Suppressor macrophage treated with lipopolysaccharide for 4 hours (primary cell): ENCODE data around the gene KLHL34.

Experiments used
- DNase-seq: peaks from one replicate; pipeline ENCODE4 v3.0.0-alpha.2; 2020

The KLHL34 gene

DNA sequence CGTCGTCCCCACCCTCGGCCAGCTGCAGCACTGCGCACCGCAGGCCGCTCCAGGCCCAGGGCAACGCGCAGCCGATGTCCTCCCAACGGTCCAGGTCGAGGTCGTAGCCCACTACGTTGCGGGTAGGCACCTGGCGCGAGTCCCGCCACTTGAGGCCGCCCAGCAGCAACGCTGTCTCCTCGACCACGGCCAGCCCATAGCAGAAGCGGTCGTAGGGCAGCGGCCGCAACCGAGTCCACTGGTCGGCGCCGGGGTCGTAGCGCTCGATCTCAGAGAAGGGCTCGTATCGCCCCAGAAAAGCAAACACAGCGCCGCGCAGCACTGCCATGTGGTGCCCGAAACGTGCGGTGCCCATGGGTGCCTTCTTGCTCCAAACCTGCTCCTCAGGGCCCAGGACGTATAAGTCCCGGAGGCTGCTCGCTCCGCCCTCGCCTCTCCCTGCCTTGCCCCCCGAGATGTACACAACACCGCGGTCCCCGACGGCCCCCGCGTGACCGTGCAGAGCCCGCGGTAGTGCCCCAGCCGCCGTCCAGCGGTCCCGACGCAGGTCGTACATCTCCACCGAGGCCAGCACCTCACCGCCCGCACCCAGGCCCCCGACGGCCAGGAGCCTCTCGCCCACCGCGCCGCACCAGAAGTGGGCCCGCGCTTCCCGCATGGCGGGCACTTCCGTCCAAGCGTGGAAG lies 2.1 kb downstream of the KLHL34 start:
- no peak for DNase-seq

DNA sequence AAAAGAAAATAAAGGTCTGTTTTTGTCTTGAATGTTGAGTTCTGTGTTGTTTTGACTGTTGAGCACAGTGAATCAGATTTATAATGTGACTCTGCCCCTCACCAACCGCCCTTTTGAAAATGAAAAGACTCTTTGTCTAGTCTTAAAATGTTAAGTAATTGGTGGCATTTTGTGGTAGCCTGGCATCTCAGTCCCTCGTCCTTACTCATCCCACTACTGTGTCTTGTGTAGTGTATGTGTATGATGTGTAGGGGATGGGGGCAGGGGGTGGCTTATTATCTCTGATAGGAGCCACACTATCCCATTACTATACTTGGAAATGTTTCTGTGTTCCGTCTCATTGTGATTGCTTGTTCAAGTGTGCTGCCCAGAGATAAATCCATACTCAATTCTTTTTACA lies 12.2 kb downstream of the KLHL34 start:
- DNase-seq = no peak

GRCh38 chrX:21645431-21645830 lies 12.7 kb downstream of the KLHL34 start:
- DNase-seq = no peak

DNA sequence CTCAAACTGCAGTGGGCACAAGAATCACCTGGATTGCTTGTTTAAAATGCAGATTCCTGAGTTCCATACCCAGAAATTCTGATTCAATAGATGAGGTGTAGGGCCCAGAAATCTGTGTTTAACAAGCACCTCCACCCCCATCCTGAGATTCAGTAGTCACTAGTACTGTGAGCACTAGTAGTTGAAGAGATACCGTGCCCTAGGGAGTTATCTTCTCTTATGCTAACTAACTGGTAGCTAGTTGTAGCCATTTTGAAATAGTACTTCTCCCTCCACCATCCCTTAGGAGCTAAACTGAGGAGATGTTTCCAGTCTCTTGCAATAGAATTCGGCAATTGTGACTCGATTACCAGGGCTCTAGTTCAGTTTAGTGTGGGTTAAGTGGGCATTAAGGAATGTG lies 18.4 kb downstream of the KLHL34 start:
- no peak for DNase-seq

DNA sequence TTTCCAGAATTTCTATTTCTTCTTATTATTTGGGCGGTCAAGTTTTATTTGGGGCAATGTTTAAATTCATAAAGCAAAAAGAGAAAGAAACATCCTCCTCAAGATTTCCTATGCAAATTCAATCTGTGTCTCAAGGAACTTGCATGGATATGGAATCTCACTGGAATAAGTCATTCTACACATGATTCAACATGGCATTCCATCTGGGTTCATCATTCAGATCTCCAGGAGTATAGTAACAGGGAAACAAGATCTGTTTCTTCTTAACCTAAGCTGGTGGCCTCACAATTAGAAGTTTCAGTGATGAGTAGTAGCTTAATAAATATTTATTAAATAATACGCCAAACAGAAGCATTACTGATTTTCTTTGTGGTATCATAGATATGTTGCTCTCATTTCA lies 19.8 kb downstream of the KLHL34 start:
- DNase-seq = no peak

DNA sequence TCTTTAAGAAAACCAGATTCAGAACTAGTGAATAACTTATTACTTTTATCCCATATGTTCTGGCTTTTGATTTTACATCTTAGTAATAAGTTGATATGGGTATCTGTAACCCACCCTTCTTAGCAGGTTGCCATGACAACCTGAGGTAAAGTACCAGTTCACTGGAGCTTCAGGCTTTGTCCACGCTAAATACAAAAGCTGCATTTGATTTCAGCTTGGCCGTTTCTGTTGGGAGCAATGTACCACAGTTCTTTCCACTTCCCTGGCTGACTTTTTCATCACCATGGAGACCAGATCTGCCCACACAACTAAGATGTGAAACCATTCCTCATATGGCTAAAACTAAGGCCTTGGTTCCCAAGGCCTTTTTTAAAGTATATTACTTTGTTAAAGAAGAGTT lies 26.1 kb downstream of the KLHL34 start:
- no peak for DNase-seq

DNA sequence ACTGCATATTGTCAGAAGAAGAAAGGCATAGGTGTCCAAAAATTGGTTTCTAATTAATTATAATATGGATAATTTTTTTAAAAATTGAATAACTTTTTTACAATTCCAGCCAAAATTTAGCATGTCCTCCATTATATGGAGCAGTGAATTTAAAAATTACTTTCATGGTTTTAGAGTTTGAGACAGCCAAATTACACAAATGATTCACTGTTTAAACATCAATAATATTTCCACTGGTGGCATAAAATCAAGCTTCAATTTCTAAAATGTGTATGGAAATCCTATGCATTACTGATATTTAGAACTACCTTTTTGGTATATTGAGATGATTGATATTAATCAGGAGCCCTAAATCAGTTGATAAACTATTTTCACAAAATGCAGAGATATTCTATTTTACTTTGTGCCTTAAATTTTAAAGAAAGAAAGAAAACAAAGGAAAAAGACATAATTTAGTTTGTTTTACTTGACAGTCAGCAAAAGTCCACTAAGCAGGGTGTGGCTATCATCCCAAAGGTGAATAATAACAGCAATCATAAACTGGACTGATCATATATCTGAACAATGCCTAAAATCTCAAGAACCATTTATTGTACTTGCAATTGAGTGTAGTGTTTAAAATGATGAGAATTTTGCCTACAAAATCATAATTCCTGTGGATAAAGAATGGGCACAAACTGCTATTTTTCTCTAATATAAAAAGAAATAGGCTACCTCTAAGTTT lies 34.2 kb downstream of the KLHL34 start:
- DNase-seq = no peak

- DNase-seq = no peak
Observed at GRCh38 chrX:21620234-21620633, 37.9 kb downstream of the KLHL34 start.

DNA sequence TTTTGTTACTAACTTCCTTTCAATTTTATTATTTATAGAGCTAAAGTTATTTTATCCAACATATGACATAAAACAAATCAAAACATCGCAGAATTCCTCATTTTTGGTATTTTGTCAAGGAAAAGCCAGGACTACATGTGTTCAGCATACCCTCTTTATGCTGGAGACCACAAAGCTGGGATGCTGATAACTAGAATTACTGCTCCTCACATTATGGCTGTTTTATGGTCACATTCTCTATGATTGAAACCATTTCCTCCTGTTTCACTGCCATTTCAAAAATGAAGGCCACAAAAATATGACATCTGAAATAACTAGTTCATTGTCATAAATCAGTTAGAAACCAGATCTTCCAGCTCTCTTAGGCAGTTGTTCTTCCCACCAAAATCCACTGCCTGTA lies 41.7 kb downstream of the KLHL34 start:
- DNase-seq = no peak

DNA sequence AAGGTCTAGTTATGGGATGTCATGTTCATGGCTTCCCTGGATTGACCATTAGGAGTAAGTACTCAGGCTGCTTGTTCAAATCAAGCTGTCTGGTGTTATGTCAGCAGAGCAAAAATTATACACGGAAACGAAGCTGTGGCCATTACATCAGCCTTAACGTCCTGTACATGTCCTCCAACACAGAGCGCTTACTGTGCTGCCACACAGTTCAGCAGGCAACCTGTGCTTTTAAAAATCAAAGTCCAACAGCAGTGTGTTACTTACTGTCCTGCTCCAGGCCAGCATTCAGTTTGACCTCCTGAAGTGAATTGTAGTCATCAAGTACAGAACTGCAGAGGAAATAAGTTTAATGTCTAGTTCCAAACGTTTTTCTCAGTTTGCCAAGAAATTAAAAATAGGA lies 46.0 kb downstream of the KLHL34 start:
- DNase-seq = no peak

- DNase-seq = no peak
Observed at GRCh38 chrX:21610168-21610567, 48.0 kb downstream of the KLHL34 start.

DNA sequence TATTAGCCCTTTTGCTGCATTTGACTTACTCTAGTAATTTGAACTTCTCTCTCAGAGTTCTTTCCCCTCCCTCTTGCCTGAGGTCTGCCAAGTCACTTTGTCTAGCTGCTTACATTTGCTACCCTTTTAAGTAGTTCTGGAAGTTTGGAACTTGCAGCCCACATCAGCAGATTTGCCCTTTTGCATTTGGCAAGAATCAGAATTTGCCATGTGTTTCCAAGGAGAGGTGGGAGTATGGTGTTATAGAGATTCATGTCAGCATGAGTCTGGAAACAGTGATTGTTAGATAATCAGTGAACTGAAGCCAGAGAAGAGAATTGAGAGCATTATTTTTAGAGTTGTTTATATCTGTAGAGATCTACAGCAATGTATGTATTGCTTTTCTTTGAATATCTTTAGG lies 52.1 kb downstream of the KLHL34 start:
- DNase-seq = no peak
